K562 (cell line): ENCODE data around the gene LNX2. TPM values are rescaled to one million over a fixed set of nuclear protein-coding genes. Genes with fewer than 3 reads are reported as not detected.

Source experiments
- ATAC-seq: fragments of 200-7000 bp; cut with Tn5 transposase; 3 replicates; pipeline ENCODE4 v1.9.1; 2020; ENCODE audit warnings: moderate library complexity
- BruUV-seq: library from RNA; stranded (reverse); fragments of 400-500 nt; replicated peaks from 2 replicates; lab custom pipeline; 2021; lab: Mats Ljungman, UMichigan
- CTCF ChIA-PET: fragments of 300-600 bp; formaldehyde crosslinking; extraction: SDS; loops from one replicate; lab custom pipeline; 2021; ENCODE audit warnings: low intra/inter-chr PET ratio; lab: Yijun Ruan, JAX
- POLR2A ChIA-PET: fragments of 300-600, 350-650 bp; sonication (Branson Sonifier 250); formaldehyde crosslinking; extraction: SDS; loops from one replicate; lab custom pipeline; 2021; ENCODE audit warnings: antibody characterized with exemption, inconsistent platforms; lab: Yijun Ruan, JAX
- DNase-seq, 4 experiments: peaks; one replicate each; pipeline versions ENCODE4 v3.0.0 to v3.0.0-alpha.2; 2011 to 2018; ENCODE audit warnings: low spot score in 3 of 4, mixed read lengths in 3 of 4; ENCODE audit errors: extremely low read depth in 1 of 4
- FAIRE-seq: peaks from 2 replicates; lab custom pipeline; 2011; peaks lifted over from hg19 to GRCh38; lab: Jason Lieb, UNC
- H2AFZ ChIP-seq: 2 replicates; pipeline ENCODE4 v1.6.0; 2011; ENCODE audit warnings: low read depth, low read length, control low read depth, inconsistent platforms
- H3K27ac ChIP-seq: fragments of 200-600 bp; 3 replicates; pipeline ENCODE4 v1.8.0; 2011; ENCODE audit warnings: low read depth, mild to moderate bottlenecking, control low read depth, inconsistent platforms, low read length, moderate library complexity, mixed read lengths; ENCODE audit errors: extremely low read depth
- H3K27me3 ChIP-seq, 2 experiments: fragments of 300-600 bp in 1 of 2; 2 replicates in 1 of 2; 3 replicates in 1 of 2; pipeline versions ENCODE4 v1.6.0 to v1.8.0; 2011; ENCODE audit warnings: inconsistent platforms in 2 of 2, low read length in 2 of 2, mild to moderate bottlenecking in 1 of 2, mixed read lengths in 1 of 2, moderate library complexity in 1 of 2; ENCODE audit not compliant: control insufficient read depth in 2 of 2, insufficient read depth in 2 of 2
- H3K36me3 ChIP-seq: fragments of 300-600 bp; 3 replicates; pipeline ENCODE4 v1.8.0; 2011; ENCODE audit warnings: mild to moderate bottlenecking, low read length, inconsistent platforms; ENCODE audit not compliant: control insufficient read depth, insufficient read depth
- H3K4me1 ChIP-seq, 2 experiments: fragments of 200-600 bp in 1 of 2; replicated peaks in 1 of 2; 2 replicates in 1 of 2; 3 replicates in 1 of 2; pipeline versions ENCODE4 v1.5.1 to v1.8.0; 2011; ENCODE audit warnings: inconsistent platforms in 2 of 2, low read length in 2 of 2, mild to moderate bottlenecking in 1 of 2, mixed read lengths in 1 of 2, moderate library complexity in 1 of 2; ENCODE audit not compliant: control insufficient read depth in 2 of 2, insufficient read depth in 2 of 2
- H3K4me2 ChIP-seq: 2 replicates; pipeline ENCODE4 v1.6.1; 2011; ENCODE audit warnings: low read length, control low read depth, inconsistent platforms, mixed read lengths; ENCODE audit not compliant: insufficient read depth
- H3K4me3 ChIP-seq: fragments of 200-600 bp; sonication (generic), shearing (Covaris generic); 2 replicates; pipeline ENCODE4 v1.5.1; 2016; ENCODE audit warnings: control low read depth, inconsistent platforms
- H3K79me2 ChIP-seq: fragments of 200-600 bp; 3 replicates; pipeline ENCODE4 v1.8.0; 2011; ENCODE audit warnings: low read length, inconsistent platforms; ENCODE audit not compliant: control insufficient read depth, insufficient read depth
- H3K9ac ChIP-seq, 2 experiments: 2 replicates each; pipeline versions ENCODE4 v1.6.0 to v1.6.1; 2011; ENCODE audit warnings: low read depth in 2 of 2, low read length in 2 of 2, control low read depth in 1 of 2, inconsistent platforms in 1 of 2, mild to moderate bottlenecking in 1 of 2, mixed read lengths in 1 of 2; ENCODE audit not compliant: insufficient read depth in 1 of 2
- H3K9me1 ChIP-seq: one replicate; pipeline ENCODE4 v1.6.0; 2011; ENCODE audit warnings: inconsistent platforms, mild to moderate bottlenecking, low read length, moderate library complexity; ENCODE audit not compliant: control insufficient read depth, insufficient read depth
- H3K9me3 ChIP-seq: replicated peaks from 2 replicates; pipeline ENCODE4 v1.5.1; 2011; ENCODE audit warnings: low read depth, low read length, inconsistent platforms; ENCODE audit not compliant: control insufficient read depth, insufficient read depth
- H4K20me1 ChIP-seq: replicated peaks from 2 replicates; pipeline ENCODE4 v1.6.1; 2011; ENCODE audit warnings: low read length, inconsistent platforms, mixed read lengths; ENCODE audit not compliant: control insufficient read depth, insufficient read depth
- CEBPB ChIP-seq: fragments of 450-650 bp; IDR thresholded peaks from 2 replicates; pipeline ENCODE4 v1.6.1; 2016; ENCODE audit warnings: missing genetic modification characterization, missing compliant biosample characterization
- CEBPG ChIP-seq, 3 experiments: fragments of 200-800 bp in 1 of 3; sonication (Bioruptor generic) in 1 of 3; sonication (generic) in 1 of 3; formaldehyde crosslinking in 1 of 3; IDR thresholded peaks in 2 of 3; conservative IDR thresholded peaks in 1 of 3; 2 replicates each; pipeline versions ENCODE4 v1.6.1 to v1.8.0; 2016 to 2022; ENCODE audit warnings: missing compliant biosample characterization in 2 of 3, missing genetic modification characterization in 2 of 3, mild to moderate bottlenecking in 1 of 3, missing genetic modification reagents in 1 of 3
- CREM ChIP-seq: IDR thresholded peaks from 2 replicates; pipeline ENCODE4 v1.6.1; 2014; ENCODE audit warnings: antibody characterized with exemption, low read depth
- DACH1 ChIP-seq: fragments of 450-650 bp; IDR thresholded peaks from 2 replicates; pipeline ENCODE4 v1.6.1; 2018; ENCODE audit not compliant: partially characterized antibody
- DNMT1 ChIP-seq: fragments of 450-650 bp; IDR thresholded peaks from 2 replicates; pipeline ENCODE4 v1.6.1; 2016; ENCODE audit warnings: antibody characterized with exemption, mild to moderate bottlenecking
- EGR1 ChIP-seq: fragments of 450-650 bp; conservative IDR thresholded peaks from 2 replicates; pipeline ENCODE4 v1.6.1; 2017; ENCODE audit warnings: mild to moderate bottlenecking
- HDAC8 ChIP-seq: fragments of 450-650 bp; IDR thresholded peaks from 2 replicates; pipeline ENCODE4 v1.6.1; 2016; ENCODE audit warnings: mild to moderate bottlenecking, missing genetic modification characterization, moderate library complexity, missing compliant biosample characterization
- HMGN3 ChIP-seq: IDR thresholded peaks from 2 replicates; pipeline ENCODE4 v1.6.1; 2011; ENCODE audit warnings: borderline replicate concordance, low read depth, mild to moderate bottlenecking, mixed read lengths, low read length; ENCODE audit not compliant: insufficient read length; ENCODE audit errors: extremely low read depth
- KDM1A ChIP-seq, 2 experiments: fragments of 450-650 bp; IDR thresholded peaks; 2 replicates each; pipeline ENCODE4 v1.6.1; 2016; ENCODE audit warnings: mild to moderate bottlenecking in 2 of 2
- MEIS2 ChIP-seq: fragments of 450-650 bp; IDR thresholded peaks from 2 replicates; pipeline ENCODE4 v1.6.1; 2014; ENCODE audit warnings: mild to moderate bottlenecking; ENCODE audit not compliant: partially characterized antibody
- MTA2 ChIP-seq: fragments of 450-650 bp; IDR thresholded peaks from 2 replicates; pipeline ENCODE4 v1.6.1; 2016; ENCODE audit warnings: low read depth
- SMAD3 ChIP-seq: fragments of 450-650 bp; formaldehyde crosslinking; conservative IDR thresholded peaks from 2 replicates; pipeline ENCODE4 v1.4.0; 2020; ENCODE audit warnings: mild to moderate bottlenecking
- SREBF1 ChIP-seq: fragments of 150-350 bp; IDR thresholded peaks from 2 replicates; pipeline ENCODE4 v1.6.1; 2014; ENCODE audit warnings: antibody characterized with exemption, low read depth, low read length, borderline replicate concordance
- ZNF24 ChIP-seq: fragments of 450-650 bp; IDR thresholded peaks from 2 replicates; pipeline ENCODE4 v1.6.1; 2016
- WGBS: fragments of 100-300 bp; shearing (Covaris generic); methylation state at CpG from one replicate; pipeline ENCODE4 v1.1.6; 2016; ENCODE audit warnings: low coverage, mixed read lengths; ENCODE audit not compliant: insufficient coverage; ENCODE audit errors: missing lambda C conversion rate; 5-methylcytosine and 5-hydroxymethylcytosine counted together
- in situ Hi-C: fragments of 300-500 bp; cut with MboI; formaldehyde crosslinking; loops from 4 replicates; pipeline ENCODE4 v1.15.0; 2018; ENCODE audit warnings: inconsistent platforms, mixed read lengths
- intact Hi-C: fragments of 100-400 bp; cut with micrococcal nuclease; formaldehyde crosslinking; loops from 2 replicates; pipeline ENCODE4 v1.14.2; 2022
- polyA plus RNA-seq, 8 experiments: library from polyadenylated mRNA; depleted of rRNA in 4 of 8; stranded (reverse) in 5 of 8; unstranded in 3 of 8; fragments of >200 nt; fragmentation: Nextera tagmentation in 2 of 8; fragmentation: Illumina TruSeq in 1 of 8; extraction: Ambion mirVana in 2 of 8; extraction: Trizol in 1 of 8; gene quantifications; 2 replicates each; pipeline versions ENCODE4 v1.2.1 to v1.2.3, GENCODE V29; 2011 to 2014; ENCODE audit warnings: inconsistent platforms in 1 of 8, missing spikeins in 1 of 8
- total RNA-seq, 7 experiments: library from RNA; depleted of rRNA in 6 of 7; stranded (reverse); fragments of >200 nt in 6 of 7; fragmentation: Illumina TruSeq in 2 of 7; extraction: Trizol in 2 of 7; gene quantifications; 2 replicates each; pipeline versions ENCODE4 v1.2.1 to v1.2.3, GENCODE V29; 2011 to 2021; ENCODE audit warnings: low replicate concordance in 1 of 7
- TF ChIP-seq, protein P1 (sequence below): sonication (generic); formaldehyde crosslinking; IDR thresholded peaks from 2 replicates; pipeline ENCODE4 v1.9.0; 2022; ENCODE audit warnings: mild to moderate bottlenecking, missing genetic modification reagents
- TF ChIP-seq, protein P2 (sequence below), 2 experiments: IDR thresholded peaks in 1 of 2; conservative IDR thresholded peaks in 1 of 2; 2 replicates each; pipeline ENCODE4 v1.6.1; 2016; ENCODE audit warnings: low read depth in 2 of 2, mild to moderate bottlenecking in 1 of 2, missing compliant biosample characterization in 1 of 2, missing genetic modification characterization in 1 of 2, moderate library complexity in 1 of 2

Gene LNX2
- total and polyA plus RNA-seq, 9 of the 15 experiments (the other 6 are each of a cell fraction or from before 2014, with no cell fraction given), result 1.5 to 5.5 (median 4.0) TPM

DNA sequence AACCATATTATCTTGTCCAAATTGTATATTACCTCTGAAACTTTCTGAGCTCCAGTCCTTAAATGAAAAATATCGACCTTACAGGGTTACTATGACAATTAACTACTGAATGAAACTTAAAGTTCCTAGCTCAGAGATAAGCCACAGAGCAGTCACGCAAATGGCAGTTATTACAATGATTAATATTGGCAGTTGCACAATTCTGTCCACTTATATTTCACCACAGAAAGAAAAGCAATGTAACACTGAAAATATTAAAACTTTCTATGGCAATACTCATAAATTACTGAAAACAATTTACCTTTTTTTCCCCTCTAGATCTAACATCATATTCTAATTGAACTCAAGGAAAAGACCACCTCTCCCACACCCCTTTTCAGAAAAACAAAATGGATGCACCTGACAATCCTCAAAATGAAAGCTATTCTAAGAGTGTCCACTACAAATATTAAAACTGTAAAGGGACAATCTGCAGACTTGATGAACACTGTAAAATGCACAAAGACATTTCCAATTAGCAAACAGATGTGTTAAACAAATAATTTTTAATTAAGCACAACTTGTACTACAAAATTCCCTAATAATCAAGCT is 14.6 kb downstream of the LNX2 start:
- no peak overlapping the region for H3K4me2 ChIP-seq
- CTCF ChIA-PET, result no interaction called here
- no TSS peak for BruUV-seq

More for the DNA sequence above, 14.6 kb downstream of the LNX2 start:
- WGBS, result 4% methylated on average over 2 of the region's 2 CpGs
- Histone ChIP-seq H3K36me3 (no peaks in the 10 kb centered on the region), H3K4me1 (peaks cover 0 to 17% of the 10 kb centered on the region in 2 experiments; a peak in 4 of 5 replicates), H3K9me3 (no peaks in the 10 kb centered on the region), H3K27me3 (no peaks in the 10 kb centered on the region), H2AFZ (no peak overlapping the region), H3K79me2 (no peaks in the 10 kb centered on the region; the same call in 2 of the 3 replicates), H3K9me1 (no peaks in the 10 kb centered on the region), H3K9ac (no peak overlapping the region), H3K4me3 (no peak overlapping the region), H3K27ac (no peak overlapping the region; the same call in 2 of the 3 replicates), H4K20me1 (no peaks in the 10 kb centered on the region)
- no peak for DNase-seq
- ATAC-seq, result no peak
- in situ Hi-C loops (no loop called here), intact Hi-C loops (no loop called here)
- FAIRE-seq, result no peak
- POLR2A ChIA-PET, result interaction anchor here (1.0 kb wide), 1 partner anchor 16 kb away, joined by 3 read pairs; the partner anchor contains the start of gene POLR1D
- TF ChIP-seq EGR1, result no peak
- no peak for TF ChIP-seq MTA2
- TF ChIP-seq SREBF1, result no peak
- no peak for TF ChIP-seq SMAD3 (CRISPR knock-in tag)
- TF ChIP-seq DNMT1, result no peak
- TF ChIP-seq, protein P1, sequence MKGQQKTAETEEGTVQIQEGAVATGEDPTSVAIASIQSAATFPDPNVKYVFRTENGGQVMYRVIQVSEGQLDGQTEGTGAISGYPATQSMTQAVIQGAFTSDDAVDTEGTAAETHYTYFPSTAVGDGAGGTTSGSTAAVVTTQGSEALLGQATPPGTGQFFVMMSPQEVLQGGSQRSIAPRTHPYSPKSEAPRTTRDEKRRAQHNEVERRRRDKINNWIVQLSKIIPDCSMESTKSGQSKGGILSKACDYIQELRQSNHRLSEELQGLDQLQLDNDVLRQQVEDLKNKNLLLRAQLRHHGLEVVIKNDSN (CRISPR knock-in tag), result no peak
- TF ChIP-seq DACH1, result no peak
- TF ChIP-seq CEBPB (tag), result peak; percentile 83
- no peak for TF ChIP-seq CREM
- no peak for TF ChIP-seq HMGN3
- no peak for TF ChIP-seq HDAC8 (tag)
- TF ChIP-seq CEBPG (CRISPR knock-in tag; IDR thresholded peaks at IDR 0.05), result no peak
- peak; percentile 48 to 79; a peak in 3 of 4 replicates for TF ChIP-seq CEBPG (tag; conservative IDR thresholded peaks at IDR 0.05 in 1 of 2, IDR thresholded peaks at IDR 0.05 in 1 of 2)
- TF ChIP-seq, protein P2, sequence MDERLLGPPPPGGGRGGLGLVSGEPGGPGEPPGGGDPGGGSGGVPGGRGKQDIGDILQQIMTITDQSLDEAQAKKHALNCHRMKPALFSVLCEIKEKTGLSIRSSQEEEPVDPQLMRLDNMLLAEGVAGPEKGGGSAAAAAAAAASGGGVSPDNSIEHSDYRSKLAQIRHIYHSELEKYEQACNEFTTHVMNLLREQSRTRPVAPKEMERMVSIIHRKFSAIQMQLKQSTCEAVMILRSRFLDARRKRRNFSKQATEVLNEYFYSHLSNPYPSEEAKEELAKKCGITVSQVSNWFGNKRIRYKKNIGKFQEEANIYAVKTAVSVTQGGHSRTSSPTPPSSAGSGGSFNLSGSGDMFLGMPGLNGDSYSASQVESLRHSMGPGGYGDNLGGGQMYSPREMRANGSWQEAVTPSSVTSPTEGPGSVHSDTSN (CRISPR knock-in tag; IDR thresholded peaks at IDR 0.05; ENCODE audit: low read depth), result no peak
- TF ChIP-seq, protein P2 (tag; conservative IDR thresholded peaks at IDR 0.05; ENCODE audit: low read depth), result peak; percentile 74
- TF ChIP-seq KDM1A (IDR thresholded peaks at IDR 0.05), result no peak
- no peak for TF ChIP-seq ZNF24
- peak; percentile 46 for TF ChIP-seq MEIS2
